HG03060 (cell line): ENCODE measurements around the gene CYLD.
A peak's percentile ranks its signal among the peaks of the same experiment; 100 is the strongest.

Experiments
- ATAC-seq: cut with Tn5 transposase; IDR thresholded peaks from one replicate; pipeline ENCODE4 v1.9.1; 2021; ENCODE audit warnings: low read depth, moderate number of reproducible peaks; ENCODE audit not compliant: unreplicated experiment

Gene CYLD

DNA sequence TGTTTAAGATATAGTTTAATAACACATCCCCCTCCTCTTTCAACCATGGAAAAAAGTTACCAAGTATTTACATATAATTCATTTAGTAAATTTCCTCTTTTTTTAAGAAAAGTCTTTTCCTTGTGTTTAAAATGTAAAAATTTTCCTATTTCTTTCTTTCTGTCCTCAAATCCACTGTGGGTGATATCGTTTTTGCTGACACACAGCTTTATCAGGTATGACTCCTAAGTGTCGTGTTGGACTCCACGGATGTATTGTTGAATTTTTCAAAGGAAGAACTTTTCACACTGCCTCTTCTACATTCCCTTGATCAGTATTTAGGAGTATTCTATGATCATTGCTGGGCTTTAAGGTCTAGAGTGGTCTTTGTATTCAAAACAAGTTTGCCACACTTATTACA is 33.1 kb downstream of the CYLD start:
- no peak for ATAC-seq

- no peak for ATAC-seq
These were observed 34.2 kb downstream of the CYLD start for GRCh38 chr16:50776037-50776436.

DNA sequence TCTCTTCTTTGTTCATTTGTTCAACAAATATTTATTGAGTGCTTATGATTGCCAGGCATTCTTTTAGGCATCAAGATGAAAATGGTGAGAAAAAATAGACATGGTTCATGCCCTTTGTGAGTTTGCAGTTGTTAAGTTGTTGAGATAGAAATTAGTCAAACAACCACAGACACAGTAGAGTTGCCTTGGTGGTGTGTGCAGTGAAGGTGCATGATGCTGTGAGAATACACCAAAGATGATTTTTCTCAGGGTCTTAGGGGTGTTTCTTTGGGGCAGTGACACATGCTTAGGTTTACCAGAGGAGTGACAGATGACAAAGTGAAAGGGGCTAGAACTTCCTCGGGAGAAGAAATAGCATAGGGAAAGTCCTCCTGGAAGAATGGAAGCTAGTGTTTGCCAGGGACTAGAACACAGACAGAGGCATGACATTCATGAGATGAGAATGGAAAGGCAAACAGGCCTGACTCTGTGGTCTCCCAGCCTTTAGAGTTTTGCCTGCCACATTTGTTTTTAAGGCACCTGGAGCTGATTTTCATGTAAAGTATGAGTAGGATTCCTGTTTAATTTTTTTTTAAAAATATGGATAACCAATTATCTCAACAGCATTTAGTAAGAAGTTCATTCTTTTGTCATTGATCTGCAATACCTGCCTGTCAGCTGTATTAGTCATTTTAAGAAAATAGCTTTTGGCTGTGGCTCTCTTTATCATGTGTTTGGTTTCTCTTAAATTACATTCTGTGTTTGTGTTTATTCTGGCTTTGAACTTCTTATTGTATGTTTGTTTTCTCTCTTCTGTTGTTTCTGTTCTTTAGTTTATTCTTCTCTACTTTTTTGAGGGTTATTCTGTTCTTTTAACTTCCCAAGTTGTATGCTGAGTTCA is 36.6 kb downstream of the CYLD start:
- no peak for ATAC-seq

DNA sequence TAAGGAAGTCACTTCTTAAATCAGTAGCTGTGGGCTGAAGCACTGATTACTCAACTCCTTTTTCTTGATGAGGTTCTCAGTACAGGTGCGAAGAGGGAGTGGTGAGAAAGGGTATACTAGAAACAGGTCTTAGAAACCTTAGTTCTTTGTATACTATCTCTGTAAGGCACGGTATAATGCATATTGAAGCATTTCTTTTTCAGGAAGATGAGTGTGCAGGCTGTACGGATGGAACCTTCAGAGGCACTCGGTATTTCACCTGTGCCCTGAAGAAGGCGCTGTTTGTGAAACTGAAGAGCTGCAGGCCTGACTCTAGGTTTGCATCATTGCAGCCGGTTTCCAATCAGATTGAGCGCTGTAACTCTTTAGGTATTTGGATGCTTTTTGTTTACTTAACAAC is 39.2 kb downstream of the CYLD start:
- no peak for ATAC-seq

GRCh38 chr16:50781518-50781917 is 39.6 kb downstream of the CYLD start:
- ATAC-seq = no peak

DNA sequence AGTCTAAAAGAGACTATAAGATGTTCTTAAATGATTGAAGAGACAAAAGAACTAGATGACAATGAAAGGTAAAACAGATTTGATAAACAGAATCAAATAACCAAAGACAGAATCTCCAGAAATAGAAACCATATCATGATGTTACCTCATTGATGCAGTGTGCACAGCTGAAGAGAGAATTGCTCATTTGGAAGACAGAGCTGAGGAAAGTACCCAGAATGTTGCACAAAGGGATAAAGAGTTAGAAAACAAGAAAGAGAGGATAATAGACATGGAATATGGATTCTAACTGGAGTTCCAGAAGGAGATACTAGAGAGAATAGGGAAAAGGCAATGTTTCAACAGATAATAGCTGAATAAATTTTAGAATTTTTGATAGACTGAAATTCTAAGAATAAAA is 47.9 kb downstream of the CYLD start:
- no peak for ATAC-seq

DNA sequence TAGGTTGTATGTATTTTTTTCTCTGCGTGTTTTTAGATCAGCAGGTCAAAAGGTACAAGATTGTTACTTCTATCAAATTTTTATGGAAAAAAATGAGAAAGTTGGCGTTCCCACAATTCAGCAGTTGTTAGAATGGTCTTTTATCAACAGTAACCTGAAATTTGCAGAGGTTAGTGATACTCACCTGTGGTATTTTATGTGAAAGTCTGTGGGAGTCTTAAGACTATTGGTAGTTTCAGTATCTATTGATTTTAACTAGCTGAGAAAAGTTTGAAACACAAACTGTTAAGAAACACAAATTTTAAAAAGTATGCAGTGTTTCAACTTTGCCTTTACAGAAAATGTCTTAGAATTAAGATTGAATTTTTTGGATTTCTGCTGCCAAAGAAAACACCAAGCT is 49.6 kb downstream of the CYLD start:
- no peak for ATAC-seq

DNA sequence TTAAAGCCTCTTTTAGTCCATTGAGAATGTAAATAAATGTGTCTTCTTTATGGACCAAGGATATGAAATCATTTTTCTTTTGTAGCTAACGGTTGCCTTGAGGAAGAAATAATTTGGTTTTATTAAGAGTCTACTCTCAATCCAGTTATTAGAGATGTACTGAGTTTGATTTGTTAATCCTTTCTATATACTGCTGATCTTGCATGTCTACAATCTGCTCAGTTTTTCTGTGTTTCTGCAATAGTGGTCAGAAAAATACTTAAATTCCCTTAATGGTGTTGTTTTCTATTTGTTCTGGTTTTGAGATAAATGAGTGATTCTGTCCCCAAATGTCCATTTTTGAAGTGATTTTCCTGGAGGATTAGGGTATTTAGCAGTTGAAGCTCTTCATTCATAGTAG is 54.9 kb downstream of the CYLD start:
- ATAC-seq = no peak

DNA sequence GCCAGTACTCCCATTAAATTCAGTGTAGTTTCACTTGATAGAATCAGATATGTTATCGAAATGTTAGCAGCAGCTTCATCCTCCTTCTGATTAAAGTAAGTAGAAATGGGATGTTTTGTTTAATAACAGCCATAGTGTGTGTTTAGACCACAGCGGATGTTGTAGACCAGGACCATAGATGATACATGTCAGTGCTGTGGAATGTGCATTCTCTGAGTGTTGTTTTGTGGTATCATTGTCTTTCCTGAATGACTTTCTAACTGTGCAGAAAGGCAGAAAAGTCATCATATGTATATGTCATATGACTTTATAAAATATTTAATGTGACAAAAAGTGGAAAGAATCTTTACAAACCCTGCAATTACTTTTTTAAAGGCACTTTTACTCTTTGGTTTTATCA is 55.6 kb downstream of the CYLD start:
- ATAC-seq = no peak

DNA sequence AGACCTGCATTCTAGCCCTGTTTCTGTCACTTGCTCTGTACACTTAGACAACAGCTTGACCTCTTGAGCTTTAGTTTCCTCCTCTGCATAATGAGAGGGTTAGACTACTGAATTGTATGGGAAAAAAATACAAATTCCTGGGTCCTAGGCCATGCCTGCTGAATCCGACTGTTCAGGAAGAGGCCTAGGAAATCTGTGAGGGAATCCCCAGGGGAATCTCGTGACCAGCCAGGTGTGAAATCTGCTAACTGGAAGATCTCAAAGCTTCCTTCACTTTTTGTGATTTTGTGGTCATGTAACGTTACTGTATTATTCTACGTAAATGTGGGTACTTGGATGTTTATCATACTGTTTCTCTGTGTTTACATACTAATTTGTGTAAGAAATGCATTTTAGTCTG is 58.2 kb downstream of the CYLD start:
- no peak for ATAC-seq

- ATAC-seq = no peak
These were observed 59.1 kb downstream of the CYLD start for GRCh38 chr16:50801036-50801435.

DNA sequence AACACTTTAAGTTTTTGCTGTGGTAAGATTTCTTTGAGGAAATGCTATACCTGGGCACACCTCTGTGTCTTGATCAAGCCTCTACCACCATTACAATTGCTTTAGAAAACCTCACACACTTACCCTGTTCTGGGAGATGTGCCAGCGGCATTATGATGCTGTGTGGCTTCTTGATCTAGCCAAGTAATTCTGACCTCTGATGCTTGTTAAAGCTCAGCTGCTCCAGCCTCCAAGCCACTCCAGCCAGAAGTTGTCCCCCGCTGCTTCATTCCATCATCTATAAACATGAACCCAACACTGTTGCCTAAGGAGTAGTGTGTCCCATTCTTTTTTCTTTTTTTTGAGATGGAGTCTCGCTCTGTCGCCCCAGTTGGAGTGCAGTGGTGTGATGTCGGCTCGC is 60.1 kb downstream of the CYLD start:
- ATAC-seq = no peak

DNA sequence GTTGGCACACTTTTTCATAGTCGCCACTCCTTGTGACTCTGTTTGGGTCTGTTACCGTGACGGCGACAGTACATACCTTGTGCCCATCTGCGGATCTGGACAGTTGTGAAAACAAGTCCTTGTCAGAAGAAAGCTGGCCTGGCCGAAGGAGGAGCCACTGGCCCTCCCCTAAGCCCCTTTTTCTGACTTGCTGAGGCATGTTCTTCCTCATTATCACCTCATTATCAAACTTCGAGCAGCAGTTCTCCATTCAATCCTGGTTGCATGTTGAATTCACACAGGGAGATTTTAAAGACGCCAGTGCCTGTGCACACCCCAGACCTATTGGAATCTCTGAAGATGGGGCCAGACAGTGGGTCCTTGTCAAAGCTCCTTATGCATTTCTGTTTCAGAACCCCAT is 61.1 kb downstream of the CYLD start:
- ATAC-seq = no peak

GRCh38 chr16:50804290-50804907 is 62.5 kb downstream of the CYLD start:
- ATAC-seq = no peak

GRCh38 chr16:50806099-50807062 is 64.5 kb downstream of the CYLD start:
- ATAC-seq = peak; percentile 90

GRCh38 chr16:50808929-50809538 is 67.1 kb downstream of the CYLD start:
- no peak for ATAC-seq

DNA sequence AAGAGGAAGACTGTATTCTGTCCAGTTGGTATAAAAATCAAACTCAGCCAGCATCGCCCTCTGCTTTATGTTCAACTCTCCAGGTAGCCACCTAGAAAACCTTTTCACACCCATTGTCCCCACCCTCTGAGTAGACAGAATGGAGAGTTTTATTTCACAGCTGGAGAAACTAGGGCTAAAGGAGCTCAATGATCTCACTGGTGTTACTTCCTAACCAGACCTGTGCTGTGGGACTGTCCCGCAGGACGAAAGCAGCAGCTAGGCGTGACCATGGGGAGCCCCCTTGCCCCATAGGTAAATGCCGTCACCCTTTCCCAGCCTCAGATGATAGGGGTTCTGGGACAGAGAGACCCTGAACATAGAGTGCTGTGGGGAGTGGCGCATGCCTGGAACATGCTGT is 67.7 kb downstream of the CYLD start:
- ATAC-seq = no peak

DNA sequence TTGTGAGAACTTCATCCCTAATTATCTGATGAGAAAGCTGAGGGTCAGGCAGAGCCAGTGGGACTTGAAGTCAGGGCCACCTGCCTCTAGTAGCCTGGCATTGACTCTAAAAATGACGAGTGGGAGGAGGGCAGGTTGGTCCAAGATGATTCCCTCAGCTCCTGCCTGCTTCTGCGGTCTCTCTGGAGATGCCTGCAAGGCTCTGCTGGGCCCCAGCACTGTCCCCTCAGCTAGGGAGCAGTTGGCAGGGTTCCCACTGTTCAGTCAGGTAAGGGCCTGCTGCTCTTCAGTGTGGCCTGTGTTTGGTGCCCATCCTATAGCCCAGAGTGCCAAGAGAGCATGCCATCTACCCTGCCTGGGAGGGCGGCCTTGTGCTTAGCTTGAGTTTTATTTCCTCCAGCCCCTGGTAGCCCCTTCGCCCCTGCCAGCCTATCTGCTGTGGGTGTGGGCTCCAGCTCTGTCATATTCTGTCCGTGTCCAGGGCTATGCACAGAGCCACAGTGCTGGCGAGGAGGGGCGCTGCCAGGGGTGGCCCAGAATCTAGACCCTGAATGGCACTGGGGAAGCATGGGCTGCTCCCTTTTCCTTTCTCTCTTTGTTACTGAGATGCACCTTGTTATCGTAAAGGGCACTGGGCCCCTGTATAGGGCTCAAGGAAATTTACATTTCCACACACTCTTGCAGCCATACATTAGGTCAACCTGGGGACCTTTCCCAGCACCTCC is 68.5 kb downstream of the CYLD start:
- no peak for ATAC-seq

GRCh38 chr16:50812046-50812445 is 70.2 kb downstream of the CYLD start:
- no peak for ATAC-seq

GRCh38 chr16:50812876-50813466 is 71.1 kb downstream of the CYLD start:
- ATAC-seq = no peak
